ENCODE results near the gene ANO6.

Gene ANO6

GRCh38 chr12:45226021-45226420 is 10.1 kb downstream of the ANO6 start:
- DNase-seq (ENCODE audit: low read depth) = no peak
- TF ChIP-seq, protein P1, sequence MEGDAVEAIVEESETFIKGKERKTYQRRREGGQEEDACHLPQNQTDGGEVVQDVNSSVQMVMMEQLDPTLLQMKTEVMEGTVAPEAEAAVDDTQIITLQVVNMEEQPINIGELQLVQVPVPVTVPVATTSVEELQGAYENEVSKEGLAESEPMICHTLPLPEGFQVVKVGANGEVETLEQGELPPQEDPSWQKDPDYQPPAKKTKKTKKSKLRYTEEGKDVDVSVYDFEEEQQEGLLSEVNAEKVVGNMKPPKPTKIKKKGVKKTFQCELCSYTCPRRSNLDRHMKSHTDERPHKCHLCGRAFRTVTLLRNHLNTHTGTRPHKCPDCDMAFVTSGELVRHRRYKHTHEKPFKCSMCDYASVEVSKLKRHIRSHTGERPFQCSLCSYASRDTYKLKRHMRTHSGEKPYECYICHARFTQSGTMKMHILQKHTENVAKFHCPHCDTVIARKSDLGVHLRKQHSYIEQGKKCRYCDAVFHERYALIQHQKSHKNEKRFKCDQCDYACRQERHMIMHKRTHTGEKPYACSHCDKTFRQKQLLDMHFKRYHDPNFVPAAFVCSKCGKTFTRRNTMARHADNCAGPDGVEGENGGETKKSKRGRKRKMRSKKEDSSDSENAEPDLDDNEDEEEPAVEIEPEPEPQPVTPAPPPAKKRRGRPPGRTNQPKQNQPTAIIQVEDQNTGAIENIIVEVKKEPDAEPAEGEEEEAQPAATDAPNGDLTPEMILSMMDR (conservative IDR thresholded peaks at IDR 0.05; ENCODE audit: low read depth, low read length) = no peak

DNA sequence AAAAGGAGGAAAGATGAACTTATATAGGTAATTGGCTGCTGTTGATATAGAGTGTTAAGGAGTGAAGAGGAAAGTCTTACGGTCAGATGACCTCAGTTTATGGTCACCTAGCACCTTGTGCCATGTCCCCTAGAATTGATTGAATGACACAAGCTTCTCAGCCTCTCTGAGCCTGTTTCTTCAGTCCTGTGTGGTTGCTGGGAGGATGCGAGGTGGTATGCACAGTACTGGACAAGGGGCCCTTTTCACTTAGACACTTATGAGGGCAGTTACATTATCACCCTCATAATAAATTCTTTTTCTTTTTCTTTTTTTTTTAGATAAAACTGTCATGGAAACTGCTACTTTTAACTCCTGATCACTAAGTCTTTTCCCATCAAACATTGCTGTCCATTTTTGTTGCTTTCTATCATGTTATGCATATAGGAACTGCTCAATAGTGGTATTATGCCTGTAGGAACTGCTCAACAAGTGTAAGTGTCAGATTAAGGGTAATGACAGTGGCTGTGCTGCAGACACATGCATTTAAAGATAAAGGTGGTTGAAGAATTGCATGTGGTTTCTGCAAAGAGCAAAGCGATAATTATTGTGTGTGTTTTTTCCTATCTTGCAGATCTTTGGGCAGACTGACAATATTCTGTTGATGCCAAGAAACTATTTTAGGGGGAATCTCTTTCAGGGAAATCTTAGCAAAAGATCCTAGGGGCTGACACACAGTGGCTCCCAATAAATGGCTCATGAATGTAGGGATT is 11.6 kb downstream of the ANO6 start:
- no peak overlapping the region for H3K4me3 ChIP-seq (ENCODE audit: low read depth, low read length)
- TF ChIP-seq, protein P1 (conservative IDR thresholded peaks at IDR 0.05; ENCODE audit: low read depth, low read length) = no peak
- DNase-seq (ENCODE audit: low read depth) = no peak

More at GRCh38 chr12:45226021-45226420, 10.1 kb downstream of the ANO6 start:
- no peak overlapping the region for H3K4me3 ChIP-seq (ENCODE audit: low read depth, low read length)

DNA sequence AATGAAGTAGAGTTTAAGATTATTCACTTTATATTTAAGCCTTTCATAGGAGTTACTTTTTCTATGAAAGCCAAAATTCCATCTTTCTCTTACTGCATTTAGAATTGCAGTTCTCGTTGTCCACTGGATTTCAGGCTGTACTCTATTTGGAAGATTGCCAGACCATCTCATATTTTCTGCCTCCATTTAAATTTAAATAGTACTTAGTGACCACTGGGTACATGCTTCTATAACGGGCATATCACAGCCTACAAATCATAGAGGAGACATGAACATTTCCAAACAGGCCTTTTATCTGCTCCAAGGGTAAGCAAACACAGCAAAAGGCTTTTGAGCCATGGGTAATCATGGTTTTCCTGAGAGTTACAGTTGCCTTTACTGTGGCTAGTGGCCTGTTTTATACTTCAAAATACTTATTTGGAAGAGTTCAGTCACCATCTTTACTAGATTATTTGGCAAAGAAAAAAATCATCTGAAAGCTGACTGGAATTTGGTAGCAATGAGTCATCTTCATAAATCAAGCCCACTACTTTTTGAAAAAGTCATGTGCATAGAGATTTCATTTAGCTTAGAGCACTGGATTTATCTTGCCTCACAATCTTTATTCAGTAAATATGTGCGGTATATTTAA is 15.7 kb downstream of the ANO6 start:
- peak; percentile 79 for DNase-seq (ENCODE audit: low read depth)
- no peak overlapping the region for H3K4me3 ChIP-seq (ENCODE audit: low read depth, low read length)
- TF ChIP-seq, protein P1 (conservative IDR thresholded peaks at IDR 0.05; ENCODE audit: low read depth, low read length) = no peak

GRCh38 chr12:45232146-45232755 is 16.4 kb downstream of the ANO6 start:
- no peak for DNase-seq (ENCODE audit: low read depth)
- H3K4me3 ChIP-seq (ENCODE audit: low read depth, low read length) = no peak overlapping the region
- TF ChIP-seq, protein P1 (conservative IDR thresholded peaks at IDR 0.05; ENCODE audit: low read depth, low read length) = no peak

GRCh38 chr12:45232756-45233372 is 17.0 kb downstream of the ANO6 start:
- DNase-seq (ENCODE audit: low read depth) = peak; percentile 94
- H3K4me3 ChIP-seq (ENCODE audit: low read depth, low read length) = no peak overlapping the region
- TF ChIP-seq, protein P1 (conservative IDR thresholded peaks at IDR 0.05; ENCODE audit: low read depth, low read length) = no peak

GRCh38 chr12:45234139-45234865 is 18.4 kb downstream of the ANO6 start:
- H3K4me3 ChIP-seq (ENCODE audit: low read depth, low read length) = no peak overlapping the region
- DNase-seq (ENCODE audit: low read depth) = peak; percentile 95
- TF ChIP-seq, protein P1 (conservative IDR thresholded peaks at IDR 0.05; ENCODE audit: low read depth, low read length) = no peak
